Endometrial microvascular endothelial cells (primary cell): Measurements from ENCODE around the gene OGG1. TPM values are rescaled to one million over a fixed set of nuclear protein-coding genes. Genes with fewer than 3 reads are reported as not detected.

Experiments
- in situ Hi-C: cut with HindIII; loops from 2 replicates; pipeline ENCODE4 v1.10.0; 2017; ENCODE audit warnings: low sequenced_read_pairs, low pct_unique_long_range_greater_than_20kb; ENCODE audit errors: inconsistent ontology term
- total RNA-seq: library from RNA; depleted of rRNA; stranded (reverse); fragments of >200 nt; gene quantifications from one replicate; pipeline ENCODE4 v1.2.3, GENCODE V29; 2015; ENCODE audit errors: inconsistent ontology term

Gene OGG1
- total RNA-seq, 1 donor from 2014 or later, result 18.7 TPM

DNA sequence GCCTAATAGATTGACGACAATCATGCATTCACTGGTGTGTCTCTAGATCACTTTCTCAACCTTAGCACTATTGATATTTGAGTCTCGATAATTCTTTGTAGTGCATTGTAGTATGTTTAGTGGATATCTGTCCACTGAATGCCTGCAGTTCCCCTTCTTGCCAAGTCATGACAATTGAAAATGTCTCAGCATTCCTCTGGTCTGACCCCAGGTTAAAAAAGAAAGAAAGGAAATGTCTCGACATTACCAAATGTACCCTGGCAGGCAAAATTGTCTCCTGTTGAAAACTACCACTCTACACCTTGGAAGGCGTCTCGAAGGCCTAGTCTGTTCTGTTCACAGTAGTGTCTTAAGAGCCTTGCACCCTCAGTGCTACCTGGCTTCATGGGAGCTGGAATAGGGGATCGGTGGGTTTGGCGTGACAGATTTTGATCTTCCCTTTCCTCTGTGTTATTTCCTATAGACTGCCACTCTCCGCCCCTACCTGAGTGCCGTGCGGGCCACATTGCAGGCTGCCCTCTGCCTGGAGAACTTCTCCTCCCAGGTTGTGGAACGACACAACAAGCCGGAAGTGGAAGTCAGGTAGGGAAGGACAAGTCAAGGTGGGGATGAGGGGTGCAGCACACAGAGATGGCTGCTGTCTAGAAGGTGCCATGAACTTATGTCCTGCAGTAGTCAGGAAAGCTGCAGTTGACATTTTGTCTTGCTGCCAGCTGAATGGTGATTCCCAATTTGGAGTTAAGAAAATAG is 47.6 kb downstream of the OGG1 start:
- in situ Hi-C loops, result no loop called here

DNA sequence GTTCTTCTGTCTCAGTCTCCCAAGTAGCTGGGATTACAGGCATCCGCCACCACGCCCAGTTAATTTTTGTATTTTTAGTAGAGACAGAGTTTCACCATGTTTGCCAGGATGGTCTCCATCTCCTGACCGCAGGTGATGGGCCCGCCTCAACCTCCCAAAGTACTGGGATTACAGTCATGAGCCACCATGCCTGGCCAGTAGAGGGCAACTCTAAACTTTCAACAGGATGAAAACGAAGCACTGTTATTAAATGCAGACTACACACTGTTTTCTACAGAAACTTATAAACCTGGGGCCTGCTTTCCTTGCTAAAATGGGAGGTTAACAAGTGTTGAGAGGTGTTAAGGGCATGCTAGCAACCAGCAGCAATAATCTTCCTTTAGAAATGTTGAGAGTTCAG is 50.8 kb downstream of the OGG1 start:
- in situ Hi-C loops, result no loop called here

DNA sequence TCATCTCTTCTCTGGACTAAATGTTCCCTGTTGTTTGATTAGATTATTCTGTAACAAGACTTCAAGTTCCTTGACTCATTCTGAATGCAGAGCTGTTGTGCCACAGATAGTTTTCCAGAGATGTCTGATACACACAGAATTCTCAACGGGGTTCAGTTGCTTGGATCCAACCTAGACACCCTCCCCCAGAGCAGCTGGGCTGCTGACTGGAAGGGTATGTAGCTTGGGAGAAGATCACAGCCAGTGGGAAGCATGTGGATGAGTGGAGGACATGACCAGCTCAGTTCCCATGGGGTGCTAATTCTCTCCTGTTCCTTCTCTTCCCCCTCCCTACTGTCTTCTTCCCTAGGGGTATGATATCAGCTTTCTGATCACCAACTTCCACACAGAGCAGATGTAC is 53.7 kb downstream of the OGG1 start:
- in situ Hi-C loops, result no loop called here

DNA sequence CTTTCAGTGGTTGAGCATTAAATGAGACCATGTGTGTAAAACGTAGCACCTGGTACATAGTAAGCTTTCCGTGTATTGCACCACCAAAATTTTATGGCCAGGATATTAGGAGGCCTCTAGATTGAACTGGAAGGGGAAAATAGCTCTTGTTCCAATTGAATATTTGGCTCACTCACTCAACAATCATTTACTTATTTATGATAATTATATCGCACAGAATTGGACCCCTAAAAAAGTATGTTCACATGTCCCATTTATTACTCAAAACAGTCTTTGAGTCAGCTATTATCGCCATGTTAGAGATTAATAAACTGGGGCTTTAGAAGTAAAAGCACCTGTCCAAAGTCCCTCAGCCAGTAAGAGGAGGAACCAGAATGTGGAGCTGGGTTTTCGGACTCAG is 55.2 kb downstream of the OGG1 start:
- in situ Hi-C loops, result no loop called here

DNA sequence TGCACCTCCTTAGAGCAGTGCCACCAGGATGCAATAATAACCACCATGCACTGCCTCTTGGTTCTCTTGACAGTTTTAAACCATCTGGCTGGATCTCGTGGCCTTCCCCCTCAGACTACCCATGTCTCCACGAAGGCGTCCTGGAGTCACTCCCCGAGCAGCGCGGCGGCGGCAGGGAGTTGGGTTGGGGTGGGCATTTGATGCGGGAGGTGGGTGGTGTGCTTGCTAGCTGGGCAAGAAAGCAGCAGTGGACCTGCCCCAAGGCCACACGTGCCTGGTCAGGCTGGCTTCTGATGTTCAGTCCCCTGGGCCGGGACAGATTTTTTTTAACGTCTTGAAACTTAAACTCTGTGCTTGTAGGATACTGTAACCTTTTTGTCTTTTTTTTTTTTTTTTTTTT is 56.4 kb downstream of the OGG1 start:
- in situ Hi-C loops, result no loop called here

Other genes starting within 250 kb of the OGG1 start
- not detected for gene LHFPL4, start 196.1 kb upstream of the OGG1 start, total RNA-seq
- 48.1 TPM for gene MTMR14, start 100.4 kb upstream of the OGG1 start, total RNA-seq
- not detected for gene CPNE9, start 46.1 kb upstream of the OGG1 start, total RNA-seq
- gene BRPF1, start 18.2 kb upstream of the OGG1 start, total RNA-seq, result 16.2 TPM
- gene CAMK1, start 20.0 kb downstream of the OGG1 start, total RNA-seq, result 38.9 TPM
- gene TADA3, start 42.5 kb downstream of the OGG1 start, total RNA-seq, result 83.3 TPM
- gene ARPC4, start 43.1 kb downstream of the OGG1 start, total RNA-seq, result 375 TPM
- 10.9 TPM for gene TTLL3, start 60.3 kb downstream of the OGG1 start, total RNA-seq
- 53.1 TPM for gene RPUSD3, start 94.1 kb downstream of the OGG1 start, total RNA-seq
- not detected for gene CIDEC, start 130.3 kb downstream of the OGG1 start, total RNA-seq
- 51.5 TPM for gene JAGN1, start 140.7 kb downstream of the OGG1 start, total RNA-seq
- 0.28 TPM for gene IL17RE, start 152.9 kb downstream of the OGG1 start, total RNA-seq
- gene IL17RC, start 167.1 kb downstream of the OGG1 start, total RNA-seq, result 20.3 TPM
- 28.0 TPM for gene CRELD1, start 183.9 kb downstream of the OGG1 start, total RNA-seq
- 0.93 TPM for gene PRRT3, start 202.5 kb downstream of the OGG1 start, total RNA-seq
- 78.1 TPM for gene EMC3, start 236.9 kb downstream of the OGG1 start, total RNA-seq